GM12801 (cell line): ENCODE measurements around the gene CHST15.

Source experiments
- TF ChIP-seq, protein P1 (sequence below): IDR thresholded peaks from one replicate; pipeline ENCODE4 v1.5.1; 2011; ENCODE audit warnings: control low read depth; ENCODE audit not compliant: insufficient read length; ENCODE audit errors: extremely low read depth

CHST15 gene

DNA sequence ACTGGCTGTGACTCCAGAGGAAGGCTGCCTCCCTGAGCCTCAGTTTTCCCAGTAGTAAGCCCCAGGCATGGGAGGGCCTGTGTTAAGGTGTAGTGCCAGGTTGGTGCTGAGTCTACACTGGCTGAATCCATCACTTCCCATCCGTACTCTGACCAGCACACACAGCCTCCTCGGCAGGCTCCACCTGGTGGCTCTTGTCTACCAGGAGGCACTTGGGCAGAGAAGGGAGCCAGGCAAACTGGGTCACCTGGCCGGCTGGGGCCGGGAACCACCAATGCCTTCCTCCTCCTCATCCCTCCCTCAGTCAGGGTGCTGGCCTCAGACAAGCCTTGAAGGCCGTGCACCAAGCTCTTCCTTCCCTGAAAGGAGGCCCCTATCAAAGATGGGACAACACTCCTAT lies 75.7 kb downstream of the CHST15 start:
- TF ChIP-seq, protein P1, sequence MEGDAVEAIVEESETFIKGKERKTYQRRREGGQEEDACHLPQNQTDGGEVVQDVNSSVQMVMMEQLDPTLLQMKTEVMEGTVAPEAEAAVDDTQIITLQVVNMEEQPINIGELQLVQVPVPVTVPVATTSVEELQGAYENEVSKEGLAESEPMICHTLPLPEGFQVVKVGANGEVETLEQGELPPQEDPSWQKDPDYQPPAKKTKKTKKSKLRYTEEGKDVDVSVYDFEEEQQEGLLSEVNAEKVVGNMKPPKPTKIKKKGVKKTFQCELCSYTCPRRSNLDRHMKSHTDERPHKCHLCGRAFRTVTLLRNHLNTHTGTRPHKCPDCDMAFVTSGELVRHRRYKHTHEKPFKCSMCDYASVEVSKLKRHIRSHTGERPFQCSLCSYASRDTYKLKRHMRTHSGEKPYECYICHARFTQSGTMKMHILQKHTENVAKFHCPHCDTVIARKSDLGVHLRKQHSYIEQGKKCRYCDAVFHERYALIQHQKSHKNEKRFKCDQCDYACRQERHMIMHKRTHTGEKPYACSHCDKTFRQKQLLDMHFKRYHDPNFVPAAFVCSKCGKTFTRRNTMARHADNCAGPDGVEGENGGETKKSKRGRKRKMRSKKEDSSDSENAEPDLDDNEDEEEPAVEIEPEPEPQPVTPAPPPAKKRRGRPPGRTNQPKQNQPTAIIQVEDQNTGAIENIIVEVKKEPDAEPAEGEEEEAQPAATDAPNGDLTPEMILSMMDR, result no peak

DNA sequence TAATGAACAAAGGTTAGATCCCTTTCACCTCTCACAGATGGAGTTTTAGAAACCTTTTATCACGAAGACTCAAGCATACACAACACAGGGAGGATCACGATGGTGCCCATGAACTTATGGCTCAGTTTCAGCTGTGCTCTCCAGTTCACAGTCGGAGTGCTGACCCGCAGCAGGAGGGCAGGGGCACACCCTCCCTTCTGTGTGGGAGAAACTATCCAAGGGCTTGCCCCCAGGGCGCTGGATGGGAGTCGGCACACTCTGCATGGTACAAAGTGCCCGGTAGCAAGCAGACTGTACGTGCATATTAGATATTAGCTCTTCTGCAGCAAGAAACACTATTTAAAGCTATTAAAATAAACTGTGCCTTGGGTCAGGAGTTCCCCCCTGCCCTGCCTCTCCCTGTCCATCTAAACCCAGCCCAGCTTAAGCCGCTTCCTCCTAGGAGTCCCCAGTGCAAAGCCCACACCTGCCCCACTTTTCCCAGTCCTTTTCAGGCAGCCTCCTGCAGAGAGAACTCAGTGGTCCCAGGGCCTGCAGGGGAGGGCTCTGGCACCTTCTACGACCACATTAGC lies 76.5 kb downstream of the CHST15 start:
- TF ChIP-seq, protein P1, result no peak

DNA sequence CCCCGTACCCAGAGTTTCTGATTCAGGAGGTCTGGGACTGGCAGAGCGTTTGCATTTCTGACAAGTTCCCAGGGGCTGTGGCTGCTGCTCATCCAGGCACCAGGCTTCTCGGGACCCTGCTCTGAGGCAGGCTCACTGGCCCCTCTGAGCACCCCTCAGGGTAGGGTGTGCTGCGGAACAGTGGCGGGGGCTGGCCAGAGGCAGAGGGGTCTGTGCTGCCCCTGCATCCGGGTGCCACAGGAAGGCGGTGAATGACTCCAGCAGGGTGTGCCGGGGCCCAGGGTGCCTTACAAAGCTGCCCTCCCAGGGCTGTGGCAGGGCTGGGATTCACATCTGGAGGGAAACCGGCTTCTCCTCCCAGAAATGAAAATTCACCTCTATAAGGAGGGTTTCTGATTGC lies 77.4 kb downstream of the CHST15 start:
- TF ChIP-seq, protein P1, result no peak

DNA sequence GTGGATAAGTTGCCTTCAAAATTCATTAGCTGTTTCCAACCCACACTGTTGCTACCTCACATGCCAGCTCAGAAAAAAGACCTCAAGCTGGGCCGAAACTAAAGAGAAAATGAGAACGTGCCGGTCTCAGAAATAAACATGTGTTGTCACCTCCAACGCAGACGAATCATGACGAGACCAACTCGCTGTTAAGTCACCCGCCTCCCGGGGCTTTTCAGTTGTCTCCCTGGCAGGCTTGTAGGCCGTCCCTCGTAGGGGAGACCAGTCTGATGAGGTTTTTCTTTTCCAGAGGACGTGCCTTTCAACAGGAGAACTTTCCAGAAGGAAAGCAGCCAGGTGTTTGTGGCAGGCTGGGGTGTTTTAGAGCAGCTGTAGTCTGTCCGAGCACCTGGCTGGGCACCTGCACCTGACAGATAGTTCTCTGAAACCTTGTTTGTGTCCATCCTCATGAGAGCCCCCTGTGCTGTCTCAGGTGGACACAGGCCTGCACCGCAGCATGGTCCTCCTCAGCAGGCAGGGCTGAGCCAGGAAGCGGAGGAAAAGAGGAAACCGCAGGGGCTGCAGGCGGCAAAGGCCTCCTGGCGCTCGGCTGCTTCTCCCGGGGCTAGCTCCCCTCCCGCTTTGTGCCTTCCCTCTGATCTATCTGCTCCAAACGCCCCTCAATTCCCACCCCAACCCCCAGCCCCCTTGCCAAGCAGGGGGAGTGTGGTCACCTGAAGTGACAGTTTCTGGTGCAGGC lies 78.8 kb downstream of the CHST15 start:
- TF ChIP-seq, protein P1, result no peak

DNA sequence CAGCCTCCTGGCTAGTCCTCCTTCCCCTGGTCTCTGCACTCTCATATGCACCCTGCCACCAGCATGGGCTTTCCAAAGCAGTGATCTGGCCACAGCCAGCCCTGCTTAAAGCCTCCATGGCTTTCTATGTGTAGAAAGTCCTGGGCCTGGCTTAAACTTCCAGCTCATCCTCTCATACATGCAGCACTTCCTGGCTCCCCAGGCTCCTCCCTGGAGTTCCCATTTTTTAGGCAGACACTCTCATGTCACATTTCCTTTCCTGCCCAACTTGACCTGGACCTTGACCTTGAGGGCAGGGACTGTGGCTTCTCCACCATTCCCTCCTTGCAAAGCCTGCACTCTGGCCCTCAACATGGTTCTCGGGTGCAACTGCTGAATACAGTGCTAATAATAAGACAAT lies 79.5 kb downstream of the CHST15 start:
- TF ChIP-seq, protein P1, result no peak

DNA sequence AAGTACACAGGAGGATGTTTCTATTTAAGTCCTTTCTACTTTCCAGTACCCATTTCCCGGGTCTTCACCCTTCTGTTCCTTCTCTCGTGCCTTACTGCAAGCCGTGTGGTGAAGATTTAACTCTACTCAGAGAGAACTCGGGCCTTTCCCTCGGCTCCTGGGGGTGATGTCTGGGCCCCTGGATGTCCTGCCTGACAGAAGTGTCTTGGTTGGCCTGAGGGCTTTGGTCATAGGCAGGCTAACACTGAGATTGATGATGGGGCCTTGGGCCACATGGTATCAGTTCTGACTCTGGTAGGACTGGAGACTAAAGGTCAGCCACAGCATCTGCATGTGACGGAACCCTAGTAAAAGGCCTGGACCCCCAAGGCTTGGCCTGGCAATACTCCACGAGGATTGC lies 80.4 kb downstream of the CHST15 start:
- TF ChIP-seq, protein P1, result no peak

DNA sequence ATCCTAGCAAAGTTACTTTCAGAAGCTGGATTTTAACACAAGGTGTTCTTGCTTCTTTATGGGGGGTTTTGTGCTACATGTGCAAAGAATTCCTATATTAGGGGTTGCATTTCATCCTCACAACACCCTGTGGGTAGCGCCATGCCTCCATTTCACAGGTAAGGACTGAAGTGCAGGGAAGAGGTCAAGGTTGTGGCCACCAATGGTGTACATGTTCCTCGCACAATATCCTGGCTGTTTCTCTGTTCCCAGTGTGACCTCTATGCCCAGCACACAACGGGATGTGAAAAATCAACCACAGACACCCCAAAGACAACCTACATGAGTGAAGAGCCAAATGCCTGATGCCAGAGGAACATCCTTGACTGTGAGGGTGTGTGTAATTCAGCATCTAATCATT lies 80.8 kb downstream of the CHST15 start:
- TF ChIP-seq, protein P1, result no peak
